HUES64 (cell line): Measurements from ENCODE around the gene PAK4.
"Not testable (repeated sequence)": the region's sequence is repeated elsewhere in the genome, so short reads cannot be mapped to it uniquely, and the experiment has no call there.

Experiments used
- H3K27ac ChIP-seq: 2 replicates; pipeline ENCODE4 v1.7.0; 2013; ENCODE audit warnings: low read depth, low read length, inconsistent platforms
- H3K27me3 ChIP-seq: 2 replicates; pipeline ENCODE4 v1.6.1; 2013; ENCODE audit warnings: mild to moderate bottlenecking, low read length; ENCODE audit not compliant: insufficient read depth
- H3K36me3 ChIP-seq: 2 replicates; pipeline ENCODE4 v1.6.1; 2013; ENCODE audit warnings: mild to moderate bottlenecking, low read length; ENCODE audit not compliant: insufficient read depth
- H3K4me1 ChIP-seq: 2 replicates; pipeline ENCODE4 v1.6.1; 2013; ENCODE audit warnings: mild to moderate bottlenecking, low read length, moderate library complexity; ENCODE audit not compliant: insufficient read depth
- H3K4me3 ChIP-seq: 2 replicates; pipeline ENCODE4 v1.5.1; 2013; ENCODE audit warnings: mild to moderate bottlenecking, low read length, moderate library complexity
- H3K9ac ChIP-seq: 2 replicates; pipeline ENCODE4 v1.6.1; 2013; ENCODE audit warnings: mild to moderate bottlenecking, low read depth, low read length
- H3K9me3 ChIP-seq: 2 replicates; pipeline ENCODE4 v1.6.1; 2013; ENCODE audit warnings: low read depth, low read length; ENCODE audit not compliant: insufficient read depth
- WGBS: fragments of 150-250, 120-280 bp; methylation state at CpG from one replicate; pipeline ENCODE4 v1.1.7; 2013; ENCODE audit warnings: missing lambda C conversion rate; 5-methylcytosine and 5-hydroxymethylcytosine counted together

Gene PAK4

GRCh38 chr19:39103151-39103550, 22.4 kb upstream of the PAK4 start:
- Histone ChIP-seq H3K9ac (no peak overlapping the region), H3K9me3 (no peaks in the 10 kb centered on the region), H3K27ac (no peak overlapping the region), H3K4me1 (no peaks in the 10 kb centered on the region), H3K36me3 (no peaks in the 10 kb centered on the region), H3K27me3 (peaks cover 13% of the 10 kb centered on the region), H3K4me3 (no peak overlapping the region)
- WGBS: 70% methylated on average over 4 of the region's 5 CpGs

GRCh38 chr19:39104186-39104596, 21.4 kb upstream of the PAK4 start:
- no peaks in the 10 kb centered on the region for H3K36me3 ChIP-seq
- no peak overlapping the region for H3K9ac ChIP-seq
- no peak overlapping the region for H3K4me3 ChIP-seq
- peaks cover 3% of the 10 kb centered on the region for H3K27me3 ChIP-seq
- no peak overlapping the region for H3K27ac ChIP-seq
- no peaks in the 10 kb centered on the region for H3K9me3 ChIP-seq
- 91% methylated on average over 4 of the region's 5 CpGs for WGBS
- H3K4me1 ChIP-seq: no peaks in the 10 kb centered on the region

GRCh38 chr19:39106194-39106593, 19.4 kb upstream of the PAK4 start:
- no peak overlapping the region for H3K9ac ChIP-seq
- H3K27ac ChIP-seq: no peak overlapping the region
- H3K27me3 ChIP-seq: no peaks in the 10 kb centered on the region
- no peak overlapping the region for H3K4me3 ChIP-seq
- H3K9me3 ChIP-seq: no peaks in the 10 kb centered on the region
- WGBS: 84% methylated on average over 7 of the region's 7 CpGs
- no peaks in the 10 kb centered on the region for H3K4me1 ChIP-seq
- H3K36me3 ChIP-seq: no peaks in the 10 kb centered on the region

- no peak overlapping the region for H3K27ac ChIP-seq
- no peaks in the 10 kb centered on the region for H3K9me3 ChIP-seq
- no peaks in the 10 kb centered on the region for H3K36me3 ChIP-seq
- H3K4me3 ChIP-seq: no peak overlapping the region
- H3K4me1 ChIP-seq: peaks cover 4% of the 10 kb centered on the region; the same call in 1 of the 2 replicates
- H3K27me3 ChIP-seq: no peaks in the 10 kb centered on the region
- no peak overlapping the region for H3K9ac ChIP-seq
Measured at GRCh38 chr19:39109641-39110040, 15.9 kb upstream of the PAK4 start.

GRCh38 chr19:39110263-39110967, 15.2 kb upstream of the PAK4 start:
- 28% methylated on average over 16 of the region's 16 CpGs for WGBS
- no peak overlapping the region for H3K27ac ChIP-seq
- H3K4me1 ChIP-seq: peaks cover 4% of the 10 kb centered on the region; the same call in 1 of the 2 replicates
- no peak overlapping the region for H3K9ac ChIP-seq
- H3K9me3 ChIP-seq: no peaks in the 10 kb centered on the region
- no peaks in the 10 kb centered on the region for H3K27me3 ChIP-seq
- H3K36me3 ChIP-seq: no peaks in the 10 kb centered on the region
- H3K4me3 ChIP-seq: no peak overlapping the region

- no peak overlapping the region for H3K4me3 ChIP-seq
- no peak overlapping the region for H3K9ac ChIP-seq
- H3K9me3 ChIP-seq: no peaks in the 10 kb centered on the region
- no peaks in the 10 kb centered on the region for H3K36me3 ChIP-seq
- no peaks in the 10 kb centered on the region for H3K27me3 ChIP-seq
- no peak overlapping the region for H3K27ac ChIP-seq
- WGBS: 73% methylated on average over 18 of the region's 18 CpGs
- peaks cover 4% of the 10 kb centered on the region; the same call in 1 of the 2 replicates for H3K4me1 ChIP-seq
Measured at GRCh38 chr19:39111593-39112199, 13.9 kb upstream of the PAK4 start.

GRCh38 chr19:39112338-39112890, 13.2 kb upstream of the PAK4 start:
- Histone ChIP-seq H3K27ac (no peak overlapping the region), H3K4me3 (no peak overlapping the region), H3K27me3 (no peaks in the 10 kb centered on the region), H3K4me1 (peaks cover 4% of the 10 kb centered on the region; the same call in 1 of the 2 replicates), H3K9ac (no peak overlapping the region), H3K36me3 (no peaks in the 10 kb centered on the region), H3K9me3 (no peaks in the 10 kb centered on the region)
- WGBS: 90% methylated on average over 15 of the region's 15 CpGs

GRCh38 chr19:39113199-39113598, 12.4 kb upstream of the PAK4 start:
- 88% methylated on average over 10 of the region's 10 CpGs for WGBS
- Histone ChIP-seq H3K27ac (no peak overlapping the region), H3K4me3 (no peak overlapping the region), H3K9me3 (no peaks in the 10 kb centered on the region), H3K36me3 (no peaks in the 10 kb centered on the region), H3K9ac (no peak overlapping the region), H3K4me1 (peaks cover 4% of the 10 kb centered on the region; the same call in 1 of the 2 replicates), H3K27me3 (no peaks in the 10 kb centered on the region)

GRCh38 chr19:39115105-39115847, 10.3 kb upstream of the PAK4 start:
- H3K27me3 ChIP-seq: no peaks in the 10 kb centered on the region
- no peaks in the 10 kb centered on the region for H3K36me3 ChIP-seq
- 90% methylated on average over 10 of the region's 11 CpGs for WGBS
- no peaks in the 10 kb centered on the region for H3K9me3 ChIP-seq
- no peak overlapping the region for H3K27ac ChIP-seq
- H3K9ac ChIP-seq: no peak overlapping the region
- H3K4me1 ChIP-seq: peaks cover 4% of the 10 kb centered on the region; the same call in 1 of the 2 replicates
- no peak overlapping the region for H3K4me3 ChIP-seq

GRCh38 chr19:39117023-39117422, 8.6 kb upstream of the PAK4 start:
- not testable (repeated sequence) for H3K4me3 ChIP-seq, H3K4me1 ChIP-seq, H3K36me3 ChIP-seq, H3K9me3 ChIP-seq, H3K27ac ChIP-seq, H3K9ac ChIP-seq, H3K27me3 ChIP-seq
- WGBS: 87% methylated on average over 7 of the region's 8 CpGs

- 73% methylated on average over 1 of the region's 1 CpG for WGBS
- Histone ChIP-seq H3K9me3 (no peaks in the 10 kb centered on the region), H3K27me3 (no peaks in the 10 kb centered on the region), H3K36me3 (no peaks in the 10 kb centered on the region), H3K9ac (no peak overlapping the region), H3K4me3 (no peak overlapping the region), H3K4me1 (0 out of 2 replicates have a peak, but pooled peaks cover 5% of the 10 kb centered on the region), H3K27ac (no peak overlapping the region)
Measured at GRCh38 chr19:39119830-39120229, 5.8 kb upstream of the PAK4 start.
